SK-N-SH (cell line): ENCODE data around the gene GYS1. TPM values are rescaled to one million over a fixed set of nuclear protein-coding genes. Genes with fewer than 3 reads are reported as not detected.
"Not testable (repeated sequence)": the region's sequence is repeated elsewhere in the genome, so short reads cannot be mapped to it uniquely, and the experiment has no call there.

Experiments
- CTCF ChIA-PET: fragments of 300-600, 350-600 bp; formaldehyde crosslinking; extraction: SDS; loops from one replicate; lab custom pipeline; 2021; lab: Yijun Ruan, JAX
- POLR2A ChIA-PET: fragments of 350-600 bp; sonication (Branson Sonifier 250); formaldehyde crosslinking; extraction: SDS; loops from one replicate; lab custom pipeline; 2020; ENCODE audit warnings: antibody characterized with exemption, inconsistent platforms; lab: Yijun Ruan, JAX
- DNase-seq: peaks from one replicate; pipeline ENCODE4 v3.0.0; 2012
- H2AFZ ChIP-seq: fragments of 200-600 bp; sonication (generic); 2 replicates; pipeline ENCODE4 v1.8.1; 2016; ENCODE audit warnings: antibody characterized with exemption, mild to moderate bottlenecking, low read depth
- H3F3A ChIP-seq: fragments of 200-600 bp; sonication (generic); replicated peaks from 2 replicates; pipeline ENCODE3; 2016; ENCODE audit warnings: antibody characterized with exemption, mild to moderate bottlenecking; ENCODE audit not compliant: insufficient read depth
- H3K27ac ChIP-seq, 2 experiments: fragments of 200-500 bp in 1 of 2; fragments of 200-600 bp in 1 of 2; sonication (Bioruptor generic) in 1 of 2; sonication (generic), shearing (Covaris generic) in 1 of 2; 2 replicates each; pipeline versions ENCODE4 v1.5.1 to v1.6.1; 2014 to 2016; ENCODE audit warnings: low read depth in 2 of 2, inconsistent platforms in 1 of 2, low read length in 1 of 2, mild to moderate bottlenecking in 1 of 2, mixed read lengths in 1 of 2
- H3K27me3 ChIP-seq: fragments of 200-600 bp; sonication (generic), shearing (Covaris generic); 2 replicates; pipeline ENCODE4 v1.6.1; 2016; ENCODE audit warnings: mixed run types; ENCODE audit not compliant: insufficient read depth
- H3K36me3 ChIP-seq, 2 experiments: fragments of 200-500 bp in 1 of 2; fragments of 200-600 bp in 1 of 2; sonication (Bioruptor generic) in 1 of 2; sonication (generic) in 1 of 2; replicated peaks in 1 of 2; 2 replicates each; pipeline versions ENCODE3 to v1.5.1; 2014 to 2016; ENCODE audit warnings: low read length in 1 of 2, mild to moderate bottlenecking in 1 of 2; ENCODE audit not compliant: insufficient read depth in 2 of 2, control insufficient read depth in 1 of 2
- H3K4me1 ChIP-seq, 2 experiments: fragments of 200-500 bp in 1 of 2; fragments of 200-600 bp in 1 of 2; sonication (Bioruptor generic) in 1 of 2; sonication (generic), shearing (Covaris generic) in 1 of 2; 2 replicates each; pipeline versions ENCODE4 v1.5.1 to v1.6.1; 2014 to 2016; ENCODE audit warnings: low read depth in 1 of 2, low read length in 1 of 2, mixed run types in 1 of 2; ENCODE audit not compliant: insufficient read depth in 2 of 2, control insufficient read depth in 1 of 2
- H3K4me2 ChIP-seq: fragments of 200-600 bp; sonication (generic), shearing (Covaris generic); 2 replicates; pipeline ENCODE4 v1.6.1; 2017; ENCODE audit warnings: mixed run types
- H3K4me3 ChIP-seq, 2 experiments: fragments of 200-500 bp in 1 of 2; fragments of 200-600 bp in 1 of 2; sonication (Bioruptor generic) in 1 of 2; sonication (generic), shearing (Covaris generic) in 1 of 2; 2 replicates each; pipeline versions ENCODE4 v1.5.1 to v1.8.1; 2014 to 2016; ENCODE audit warnings: low read depth in 2 of 2, inconsistent platforms in 1 of 2, low read length in 1 of 2, mild to moderate bottlenecking in 1 of 2, mixed read lengths in 1 of 2, moderate library complexity in 1 of 2
- H3K79me2 ChIP-seq: fragments of 200-600 bp; sonication (generic); 2 replicates; pipeline ENCODE4 v1.8.1; 2017; ENCODE audit warnings: mild to moderate bottlenecking; ENCODE audit not compliant: insufficient read depth
- H3K9ac ChIP-seq: fragments of 200-600 bp; sonication (generic); 2 replicates; pipeline ENCODE4 v1.6.1; 2017; ENCODE audit warnings: mixed run types
- H3K9me2 ChIP-seq: fragments of 200-600 bp; sonication (generic); 2 replicates; pipeline ENCODE4 v1.6.1; 2017; ENCODE audit warnings: mixed run types
- H3K9me3 ChIP-seq: fragments of 200-600 bp; sonication (generic); 2 replicates; pipeline ENCODE4 v1.6.1; 2017; ENCODE audit warnings: mixed run types, mild to moderate bottlenecking, moderate library complexity
- H4K20me1 ChIP-seq: fragments of 200-600 bp; sonication (generic); 2 replicates; pipeline ENCODE4 v1.6.1; 2017; ENCODE audit warnings: mild to moderate bottlenecking, mixed run types; ENCODE audit not compliant: insufficient read depth
- FOXJ3 ChIP-seq: sonication (generic); formaldehyde crosslinking; IDR thresholded peaks from 2 replicates; pipeline ENCODE4 v1.5.1; 2020; ENCODE audit warnings: mild to moderate bottlenecking, missing genetic modification reagents
- FOXM1 ChIP-seq: IDR thresholded peaks from 2 replicates; pipeline ENCODE4 v1.4.0; 2012; ENCODE audit warnings: low read depth, mild to moderate bottlenecking
- MEF2A ChIP-seq: IDR thresholded peaks from 2 replicates; pipeline ENCODE4 v1.4.0; 2012; ENCODE audit warnings: low read depth, borderline replicate concordance
- MXI1 ChIP-seq: IDR thresholded peaks from 2 replicates; pipeline ENCODE4 v1.6.1; 2012; ENCODE audit warnings: mild to moderate bottlenecking, low read depth, low read length, improper control_type of control experiment
- NRF1 ChIP-seq: IDR thresholded peaks from 2 replicates; pipeline ENCODE4 v1.6.1; 2012; ENCODE audit warnings: low read depth, mild to moderate bottlenecking, low read length
- RAD21 ChIP-seq: IDR thresholded peaks from 2 replicates; pipeline ENCODE4 v1.6.1; 2012; ENCODE audit warnings: mild to moderate bottlenecking, low read length
- RFX5 ChIP-seq: IDR thresholded peaks from 2 replicates; pipeline ENCODE4 v1.6.1; 2012; ENCODE audit warnings: mild to moderate bottlenecking, improper control_type of control experiment, low read length
- SIN3A ChIP-seq: IDR thresholded peaks from 2 replicates; pipeline ENCODE4 v1.6.1; 2012; ENCODE audit warnings: low read depth, mild to moderate bottlenecking, low read length, moderate library complexity, borderline replicate concordance
- TAF1 ChIP-seq: IDR thresholded peaks from 2 replicates; pipeline ENCODE4 v1.6.1; 2012; ENCODE audit warnings: low read depth, mild to moderate bottlenecking, low read length, moderate library complexity, borderline replicate concordance
- WGBS: methylation state at CpG from one replicate; pipeline ENCODE4 v1.1.6; 2017; ENCODE audit warnings: low lambda C conversion rate; 5-methylcytosine and 5-hydroxymethylcytosine counted together
- polyA plus RNA-seq, 3 experiments: library from polyadenylated mRNA; depleted of rRNA; stranded (reverse); fragments of >200 nt; gene quantifications; 2 replicates each; pipeline ENCODE4 v1.2.3, GENCODE V29; 2012
- TF ChIP-seq, protein P1 (sequence below): fragments of 150-350 bp; IDR thresholded peaks from 2 replicates; pipeline ENCODE4 v1.6.1; 2017; ENCODE audit warnings: antibody characterized with exemption, low read length, low read depth, borderline replicate concordance
- TF ChIP-seq, protein P2 (sequence below): IDR thresholded peaks from 2 replicates; pipeline ENCODE4 v1.6.1; 2012; ENCODE audit warnings: mild to moderate bottlenecking, low read depth, low read length, moderate library complexity

GYS1 gene
- polyA plus RNA-seq, 1 of the 3 experiments (the other 2 are of a cell fraction), result 25.3 TPM

DNA sequence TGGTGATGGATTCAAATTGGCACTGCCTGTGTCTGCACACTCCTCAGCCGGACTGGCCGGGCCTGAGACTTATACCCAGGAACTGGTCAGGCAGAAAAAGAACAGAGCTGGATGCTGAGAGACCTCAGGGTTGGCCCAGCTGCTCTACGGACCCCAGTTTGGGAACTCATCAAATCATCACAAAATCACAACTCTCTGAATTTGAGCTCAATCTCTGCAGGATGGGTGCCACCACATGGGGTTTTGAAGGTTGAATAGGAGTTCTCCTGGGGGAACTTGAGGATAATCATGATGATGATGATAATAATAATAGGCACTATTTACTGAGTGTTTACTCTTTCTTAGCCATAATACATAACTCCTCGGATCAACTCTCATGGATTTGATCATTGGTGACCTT is 49.6 kb upstream of the GYS1 start:
- H2AFZ ChIP-seq, H3K4me2 ChIP-seq, H3K27ac ChIP-seq, H3K36me3 ChIP-seq, H3K27me3 ChIP-seq, H3F3A ChIP-seq, H3K9me3 ChIP-seq, H3K79me2 ChIP-seq, H3K4me1 ChIP-seq, H3K4me3 ChIP-seq, DNase-seq, H3K9me2 ChIP-seq, POLR2A ChIA-PET, H3K9ac ChIP-seq, H4K20me1 ChIP-seq: not testable (repeated sequence)
- WGBS, result 64% methylated on average over 1 of the region's 4 CpGs
- CTCF ChIA-PET, result interaction anchor here (0.7 to 1.1 kb wide), 2 partner anchors 156 to 1465 kb away, joined by 3 read pairs; no protein-coding TSS in a partner anchor

DNA sequence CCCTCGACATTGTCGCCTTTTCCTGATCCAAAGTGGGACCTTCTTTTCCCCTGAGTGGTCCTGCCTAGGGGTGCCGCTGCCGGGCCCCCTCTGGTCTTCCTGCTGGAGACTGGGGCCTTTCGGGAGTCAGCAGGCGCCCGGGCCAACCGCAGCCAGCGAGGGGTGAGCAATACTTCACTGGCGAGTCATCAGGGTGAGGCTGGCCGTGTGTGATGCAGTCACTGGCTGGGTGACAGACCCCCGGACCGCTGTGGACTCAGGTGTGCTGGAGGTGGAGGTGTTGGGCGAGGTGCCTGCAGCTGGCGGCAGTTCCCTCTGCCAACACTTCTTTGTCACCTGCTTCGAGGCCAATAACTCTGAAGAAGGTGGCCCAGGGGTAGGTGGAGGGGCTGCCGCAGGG is 49.1 kb upstream of the GYS1 start:
- 44% methylated on average over 14 of the region's 17 CpGs for WGBS
- Histone ChIP-seq H2AFZ (no peak overlapping the region; the same call in 1 of the 2 replicates), H3K9me3 (no peaks in the 10 kb centered on the region), H3K79me2 (no peaks in the 10 kb centered on the region), H3K4me3 (no peak overlapping the region), H3F3A (no peaks in the 10 kb centered on the region), H3K36me3 (no peaks in the 10 kb centered on the region), H3K27me3 (no peaks in the 10 kb centered on the region), H3K4me2 (no peak overlapping the region), H3K27ac (no peak overlapping the region; a peak in 1 of 4 replicates)
- ChIA-PET CTCF (interaction anchor here (1.1 kb wide), 1 partner anchor 156 kb away, joined by 3 read pairs; no protein-coding TSS in a partner anchor), POLR2A (no interaction called here)
- no peak for DNase-seq
- TF ChIP-seq FOXM1 (no peak), FOXJ3 (no peak), TAF1 (no peak), MXI1 (no peak), RAD21 (no peak), NRF1 (no peak), SIN3A (no peak), MEF2A (no peak), RFX5 (no peak)
- TF ChIP-seq, protein P1, sequence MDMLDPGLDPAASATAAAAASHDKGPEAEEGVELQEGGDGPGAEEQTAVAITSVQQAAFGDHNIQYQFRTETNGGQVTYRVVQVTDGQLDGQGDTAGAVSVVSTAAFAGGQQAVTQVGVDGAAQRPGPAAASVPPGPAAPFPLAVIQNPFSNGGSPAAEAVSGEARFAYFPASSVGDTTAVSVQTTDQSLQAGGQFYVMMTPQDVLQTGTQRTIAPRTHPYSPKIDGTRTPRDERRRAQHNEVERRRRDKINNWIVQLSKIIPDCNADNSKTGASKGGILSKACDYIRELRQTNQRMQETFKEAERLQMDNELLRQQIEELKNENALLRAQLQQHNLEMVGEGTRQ, result no peak
- TF ChIP-seq, protein P2, sequence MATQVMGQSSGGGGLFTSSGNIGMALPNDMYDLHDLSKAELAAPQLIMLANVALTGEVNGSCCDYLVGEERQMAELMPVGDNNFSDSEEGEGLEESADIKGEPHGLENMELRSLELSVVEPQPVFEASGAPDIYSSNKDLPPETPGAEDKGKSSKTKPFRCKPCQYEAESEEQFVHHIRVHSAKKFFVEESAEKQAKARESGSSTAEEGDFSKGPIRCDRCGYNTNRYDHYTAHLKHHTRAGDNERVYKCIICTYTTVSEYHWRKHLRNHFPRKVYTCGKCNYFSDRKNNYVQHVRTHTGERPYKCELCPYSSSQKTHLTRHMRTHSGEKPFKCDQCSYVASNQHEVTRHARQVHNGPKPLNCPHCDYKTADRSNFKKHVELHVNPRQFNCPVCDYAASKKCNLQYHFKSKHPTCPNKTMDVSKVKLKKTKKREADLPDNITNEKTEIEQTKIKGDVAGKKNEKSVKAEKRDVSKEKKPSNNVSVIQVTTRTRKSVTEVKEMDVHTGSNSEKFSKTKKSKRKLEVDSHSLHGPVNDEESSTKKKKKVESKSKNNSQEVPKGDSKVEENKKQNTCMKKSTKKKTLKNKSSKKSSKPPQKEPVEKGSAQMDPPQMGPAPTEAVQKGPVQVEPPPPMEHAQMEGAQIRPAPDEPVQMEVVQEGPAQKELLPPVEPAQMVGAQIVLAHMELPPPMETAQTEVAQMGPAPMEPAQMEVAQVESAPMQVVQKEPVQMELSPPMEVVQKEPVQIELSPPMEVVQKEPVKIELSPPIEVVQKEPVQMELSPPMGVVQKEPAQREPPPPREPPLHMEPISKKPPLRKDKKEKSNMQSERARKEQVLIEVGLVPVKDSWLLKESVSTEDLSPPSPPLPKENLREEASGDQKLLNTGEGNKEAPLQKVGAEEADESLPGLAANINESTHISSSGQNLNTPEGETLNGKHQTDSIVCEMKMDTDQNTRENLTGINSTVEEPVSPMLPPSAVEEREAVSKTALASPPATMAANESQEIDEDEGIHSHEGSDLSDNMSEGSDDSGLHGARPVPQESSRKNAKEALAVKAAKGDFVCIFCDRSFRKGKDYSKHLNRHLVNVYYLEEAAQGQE, result no peak
- TF ChIP-seq, all 33 proteins: peak for 0
- Histone ChIP-seq H3K9me2 (no peaks in the 10 kb centered on the region), H3K9ac (no peak overlapping the region), H3K4me1 (no peaks in the 10 kb centered on the region), H4K20me1 (no peaks in the 10 kb centered on the region)

DNA sequence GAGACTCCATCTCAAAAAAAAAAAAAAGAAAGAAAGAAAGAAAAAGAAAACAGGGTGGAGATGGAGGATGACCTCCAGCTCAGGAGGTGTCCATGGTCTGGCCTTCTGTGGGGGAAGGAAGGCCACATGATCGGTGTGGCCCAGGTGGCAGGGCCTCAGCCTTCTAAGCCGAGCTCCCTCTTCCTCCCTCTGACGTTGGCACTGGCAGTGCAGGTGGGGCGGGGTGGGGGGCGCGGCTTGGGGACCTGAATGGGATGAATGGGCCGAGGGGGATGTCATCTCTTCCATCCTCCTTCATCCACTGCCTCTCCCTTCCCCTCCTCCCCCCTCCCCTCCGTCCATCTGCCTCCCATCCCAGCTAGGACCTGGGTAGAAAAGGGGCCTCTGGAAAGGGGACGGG is 46.6 kb upstream of the GYS1 start:
- H3K36me3 ChIP-seq, H4K20me1 ChIP-seq, POLR2A ChIA-PET, H3K79me2 ChIP-seq, H3K4me1 ChIP-seq, H3F3A ChIP-seq, H3K9ac ChIP-seq, H3K4me3 ChIP-seq, DNase-seq, H3K27ac ChIP-seq, H3K27me3 ChIP-seq, H3K9me3 ChIP-seq, H2AFZ ChIP-seq, CTCF ChIA-PET, H3K4me2 ChIP-seq, H3K9me2 ChIP-seq: not testable (repeated sequence)
- WGBS, result 88% methylated on average over 4 of the region's 9 CpGs
